ENCODE measurements around the gene MAFB.

The MAFB gene

DNA sequence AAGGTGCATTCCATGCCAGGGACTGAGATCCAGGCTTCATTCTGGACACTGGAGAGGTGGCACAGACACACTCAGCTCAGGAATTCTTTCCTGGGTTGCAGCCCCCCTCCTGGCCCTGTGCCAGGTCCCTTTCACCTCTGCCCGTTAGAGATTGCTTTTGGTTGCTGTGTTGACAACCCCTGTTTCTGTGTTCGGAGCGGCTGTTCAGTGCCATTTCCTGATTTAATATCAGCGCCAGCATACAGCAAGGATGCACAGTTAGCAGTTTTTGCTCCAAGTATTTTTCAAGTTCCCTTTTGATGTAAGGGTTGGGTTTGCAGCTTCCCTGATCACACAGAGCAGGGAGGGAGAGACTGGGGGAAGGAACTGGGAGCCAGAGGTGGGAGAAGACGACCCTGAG lies 8.5 kb upstream of the MAFB start:
- Histone ChIP-seq H3K4me1 (ENCODE audit: control insufficient read depth, insufficient read depth, low read length) (no peaks in the 10 kb centered on the region), H3K27me3 (ENCODE audit: control insufficient read depth, insufficient read depth, low read length) (peaks cover 6% of the 10 kb centered on the region), H3K9ac (ENCODE audit: low read length) (no peak overlapping the region), H3K27ac (ENCODE audit: low read depth, low read length) (no peak overlapping the region), H3K36me3 (ENCODE audit: control insufficient read depth, insufficient read depth, low read length) (no peaks in the 10 kb centered on the region), H3K4me3 (ENCODE audit: low read length) (no peak overlapping the region)

DNA sequence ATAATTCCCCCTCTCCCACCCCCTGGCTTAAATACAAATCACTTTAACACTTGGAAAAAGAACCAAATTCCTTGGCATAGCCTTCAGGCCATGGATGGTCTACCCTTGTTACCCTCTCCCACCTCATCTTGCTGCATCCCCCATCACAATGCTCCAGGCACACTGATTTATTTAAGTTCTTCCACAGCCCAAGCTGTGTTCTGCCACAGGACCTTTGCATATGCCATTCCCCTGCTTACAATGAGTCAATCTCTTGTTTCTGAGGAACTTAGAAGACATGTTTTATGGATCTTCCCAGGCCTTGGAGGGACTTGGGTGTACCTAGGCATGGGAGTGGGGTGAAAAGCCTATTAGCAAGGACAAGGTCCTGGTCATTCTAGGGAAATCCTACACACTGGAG lies 6.2 kb upstream of the MAFB start:
- H3K27ac ChIP-seq (ENCODE audit: low read depth, low read length) = no peak overlapping the region
- H3K36me3 ChIP-seq (ENCODE audit: control insufficient read depth, insufficient read depth, low read length) = no peaks in the 10 kb centered on the region
- no peak overlapping the region for H3K4me3 ChIP-seq (ENCODE audit: low read length)
- H3K4me1 ChIP-seq (ENCODE audit: control insufficient read depth, insufficient read depth, low read length) = peaks cover 2% of the 10 kb centered on the region
- peaks cover 29% of the 10 kb centered on the region for H3K27me3 ChIP-seq (ENCODE audit: control insufficient read depth, insufficient read depth, low read length)
- H3K9ac ChIP-seq (ENCODE audit: low read length) = no peak overlapping the region

- Histone ChIP-seq H3K9ac (ENCODE audit: low read length) (no peak overlapping the region), H3K36me3 (ENCODE audit: control insufficient read depth, insufficient read depth, low read length) (no peaks in the 10 kb centered on the region), H3K4me1 (ENCODE audit: control insufficient read depth, insufficient read depth, low read length) (peaks cover 3% of the 10 kb centered on the region), H3K4me3 (ENCODE audit: low read length) (no peak overlapping the region), H3K27ac (ENCODE audit: low read depth, low read length) (no peak overlapping the region), H3K27me3 (ENCODE audit: control insufficient read depth, insufficient read depth, low read length) (peaks cover 30% of the 10 kb centered on the region)
These were observed 5.2 kb upstream of the MAFB start for GRCh38 chr20:40694246-40694645.

GRCh38 chr20:40692240-40693011 lies 3.4 kb upstream of the MAFB start:
- Histone ChIP-seq H3K27me3 (ENCODE audit: control insufficient read depth, insufficient read depth, low read length) (peaks cover 36% of the 10 kb centered on the region), H3K4me1 (ENCODE audit: control insufficient read depth, insufficient read depth, low read length) (peaks cover 3% of the 10 kb centered on the region), H3K4me3 (ENCODE audit: low read length) (no peak overlapping the region), H3K27ac (ENCODE audit: low read depth, low read length) (no peak overlapping the region), H3K9ac (ENCODE audit: low read length) (no peak overlapping the region), H3K36me3 (ENCODE audit: control insufficient read depth, insufficient read depth, low read length) (no peaks in the 10 kb centered on the region)

GRCh38 chr20:40691566-40692239 lies 2.7 kb upstream of the MAFB start:
- Histone ChIP-seq H3K36me3 (ENCODE audit: control insufficient read depth, insufficient read depth, low read length) (no peaks in the 10 kb centered on the region), H3K9ac (ENCODE audit: low read length) (no peak overlapping the region), H3K27me3 (ENCODE audit: control insufficient read depth, insufficient read depth, low read length) (peaks cover 36% of the 10 kb centered on the region), H3K27ac (ENCODE audit: low read depth, low read length) (no peak overlapping the region), H3K4me3 (ENCODE audit: low read length) (no peak overlapping the region), H3K4me1 (ENCODE audit: control insufficient read depth, insufficient read depth, low read length) (peaks cover 3% of the 10 kb centered on the region)

- Histone ChIP-seq H3K27me3 (ENCODE audit: control insufficient read depth, insufficient read depth, low read length) (peaks cover 36% of the 10 kb centered on the region), H3K9ac (ENCODE audit: low read length) (no peak overlapping the region), H3K4me1 (ENCODE audit: control insufficient read depth, insufficient read depth, low read length) (peaks cover 5% of the 10 kb centered on the region), H3K36me3 (ENCODE audit: control insufficient read depth, insufficient read depth, low read length) (no peaks in the 10 kb centered on the region), H3K27ac (ENCODE audit: low read depth, low read length) (no peak overlapping the region), H3K4me3 (ENCODE audit: low read length) (no peak overlapping the region)
These were observed 2.0 kb upstream of the MAFB start for GRCh38 chr20:40690836-40691565.

DNA sequence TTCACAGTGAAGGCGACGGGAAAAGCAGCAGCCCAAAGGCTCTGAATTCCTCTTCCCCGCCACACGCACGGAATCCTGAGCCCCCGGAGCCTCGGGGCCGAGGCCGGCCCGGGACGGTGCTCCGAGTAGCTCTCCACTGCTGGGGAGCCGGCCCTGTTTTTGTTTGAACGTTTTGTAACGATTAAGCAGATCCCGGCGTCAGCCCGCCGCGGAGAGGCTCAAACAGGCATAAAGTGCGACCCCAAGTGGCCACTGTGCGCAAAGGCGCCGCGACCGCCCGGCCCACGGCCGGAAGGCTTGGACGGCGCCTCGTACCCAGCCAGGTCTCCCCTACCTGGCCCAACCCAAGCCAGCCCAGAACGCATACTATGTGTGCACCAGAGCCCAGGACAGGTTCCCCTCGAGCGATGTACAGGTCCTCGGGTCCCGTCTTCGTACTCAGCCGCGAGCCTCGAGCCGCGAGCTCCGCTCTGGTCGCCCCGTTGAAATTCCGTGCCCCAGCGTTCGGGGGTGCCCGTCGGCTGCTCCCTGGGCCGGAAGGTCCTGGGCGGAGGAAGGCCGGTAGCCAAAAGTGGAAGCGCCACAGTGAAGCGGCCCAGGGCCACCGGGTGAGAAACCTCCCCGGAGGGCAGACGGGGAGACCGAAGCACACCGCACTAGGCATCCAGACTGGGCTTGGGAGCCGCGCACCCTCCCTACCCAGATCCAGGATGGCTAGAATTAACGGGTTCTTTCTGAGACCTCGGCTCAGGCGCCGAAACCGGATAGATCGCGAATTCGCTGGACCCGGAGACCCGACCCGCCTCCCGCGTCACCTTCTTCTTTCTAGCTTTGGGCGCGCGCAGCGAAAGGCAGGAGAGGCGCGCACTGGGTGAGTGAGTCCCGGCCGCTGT lies 1.2 kb upstream of the MAFB start:
- Histone ChIP-seq H3K9ac (ENCODE audit: low read length) (peak overlapping the region; percentile 78), H3K36me3 (ENCODE audit: control insufficient read depth, insufficient read depth, low read length) (no peaks in the 10 kb centered on the region), H3K4me3 (ENCODE audit: low read length) (peak overlapping the region; percentile 74), H3K27ac (ENCODE audit: low read depth, low read length) (peak overlapping the region; percentile 95), H3K27me3 (ENCODE audit: control insufficient read depth, insufficient read depth, low read length) (peaks cover 36% of the 10 kb centered on the region), H3K4me1 (ENCODE audit: control insufficient read depth, insufficient read depth, low read length) (peaks cover 5% of the 10 kb centered on the region)

DNA sequence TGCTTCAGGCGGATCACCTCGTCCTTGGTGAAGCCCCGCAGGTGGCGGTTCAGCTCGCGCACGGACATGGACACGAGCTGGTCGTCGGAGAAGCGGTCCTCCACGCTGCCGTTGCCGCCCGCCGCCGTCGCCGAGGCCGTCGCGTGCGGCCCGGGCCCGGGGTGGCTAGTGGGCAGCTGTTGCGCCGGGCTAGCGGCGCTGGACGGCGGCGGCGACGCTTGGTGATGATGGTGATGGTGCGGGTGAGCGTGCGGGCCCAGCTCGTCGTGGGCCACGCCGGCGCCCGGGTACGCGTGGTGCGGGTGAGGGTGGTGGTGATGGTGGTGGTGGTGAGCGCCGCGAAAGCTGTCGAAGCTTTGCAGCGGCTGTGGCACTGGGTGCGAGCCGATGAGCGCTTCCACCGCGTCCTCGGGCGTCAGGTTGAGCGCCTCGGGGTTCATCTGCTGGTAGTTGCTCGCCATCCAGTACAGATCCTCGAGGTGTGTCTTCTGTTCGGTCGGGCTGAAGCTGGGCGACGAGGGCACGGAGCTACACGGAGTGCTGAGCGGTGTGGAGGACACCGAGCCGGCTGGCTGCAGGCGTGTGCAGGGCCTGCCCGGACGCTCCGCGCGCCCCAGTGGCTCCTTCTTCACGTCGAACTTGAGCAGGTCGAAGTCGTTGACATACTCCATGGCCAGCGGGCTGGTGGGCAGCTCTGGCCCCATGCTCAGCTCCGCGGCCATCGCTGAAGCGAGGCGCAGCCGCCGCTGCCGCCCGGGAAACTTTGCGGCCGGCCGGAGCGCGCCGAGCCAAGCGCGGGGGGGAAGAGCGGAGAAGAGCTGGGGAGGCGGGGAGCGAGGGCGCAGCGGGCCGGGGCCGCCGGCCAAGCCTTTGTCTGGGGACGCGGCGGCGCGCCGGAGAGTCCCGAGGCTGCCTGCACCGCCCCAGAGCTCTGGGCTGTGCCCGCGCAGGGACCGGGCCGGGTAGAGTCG lies 622 bp downstream of the MAFB start:
- Histone ChIP-seq H3K27me3 (ENCODE audit: control insufficient read depth, insufficient read depth, low read length) (peaks cover 36% of the 10 kb centered on the region), H3K9ac (ENCODE audit: low read length) (peak overlapping the region; percentile 35), H3K36me3 (ENCODE audit: control insufficient read depth, insufficient read depth, low read length) (no peaks in the 10 kb centered on the region), H3K27ac (ENCODE audit: low read depth, low read length) (peak overlapping the region; percentile 95), H3K4me3 (ENCODE audit: low read length) (peak overlapping the region; percentile 79), H3K4me1 (ENCODE audit: control insufficient read depth, insufficient read depth, low read length) (peaks cover 5% of the 10 kb centered on the region)

DNA sequence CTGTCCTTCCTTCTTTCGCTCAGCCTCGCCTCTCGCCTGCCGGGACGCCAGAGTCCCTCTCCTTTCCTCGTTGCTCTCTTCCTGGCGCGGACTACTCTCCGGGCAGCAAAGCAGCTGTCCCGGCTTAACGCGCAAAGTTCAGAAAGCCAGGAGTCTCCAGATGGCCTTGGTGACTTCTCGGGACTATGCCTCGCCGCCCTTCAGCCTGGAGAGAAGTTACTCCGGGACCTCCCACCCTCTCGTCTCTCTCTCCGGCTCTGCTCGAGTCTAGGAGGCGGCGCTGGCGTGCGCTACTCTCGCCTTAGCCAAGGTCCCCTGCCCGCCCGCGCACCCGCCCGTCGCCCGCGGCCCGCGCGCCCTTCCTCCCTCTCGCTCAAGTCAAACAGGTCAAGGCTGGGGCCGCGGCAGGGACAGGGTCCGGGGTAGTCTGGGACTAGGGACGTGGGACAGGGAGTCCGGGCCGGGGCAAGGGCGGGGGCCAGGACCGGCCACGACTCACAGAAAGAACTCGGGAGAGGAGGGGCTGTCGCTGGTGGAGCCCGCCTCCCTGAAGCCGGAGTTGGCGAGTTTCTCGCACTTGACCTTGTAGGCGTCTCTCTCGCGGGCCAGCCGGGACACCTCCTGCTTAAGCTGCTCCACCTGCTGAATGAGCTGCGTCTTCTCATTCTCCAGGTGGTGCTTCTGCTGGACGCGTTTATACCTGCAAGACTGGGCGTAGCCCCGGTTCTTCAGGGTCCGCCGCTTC lies 1.5 kb downstream of the MAFB start:
- H3K4me3 ChIP-seq (ENCODE audit: low read length) = peak overlapping the region; percentile 79
- no peaks in the 10 kb centered on the region for H3K36me3 ChIP-seq (ENCODE audit: control insufficient read depth, insufficient read depth, low read length)
- H3K4me1 ChIP-seq (ENCODE audit: control insufficient read depth, insufficient read depth, low read length) = peaks cover 5% of the 10 kb centered on the region
- peaks cover 30% of the 10 kb centered on the region for H3K27me3 ChIP-seq (ENCODE audit: control insufficient read depth, insufficient read depth, low read length)
- no peak overlapping the region for H3K9ac ChIP-seq (ENCODE audit: low read length)
- H3K27ac ChIP-seq (ENCODE audit: low read depth, low read length) = peak overlapping the region; percentile 12

- Histone ChIP-seq H3K9ac (ENCODE audit: low read length) (no peak overlapping the region), H3K27me3 (ENCODE audit: control insufficient read depth, insufficient read depth, low read length) (peaks cover 27% of the 10 kb centered on the region), H3K36me3 (ENCODE audit: control insufficient read depth, insufficient read depth, low read length) (no peaks in the 10 kb centered on the region), H3K27ac (ENCODE audit: low read depth, low read length) (no peak overlapping the region), H3K4me1 (ENCODE audit: control insufficient read depth, insufficient read depth, low read length) (peaks cover 5% of the 10 kb centered on the region), H3K4me3 (ENCODE audit: low read length) (peak overlapping the region; percentile 79)
These were observed 2.1 kb downstream of the MAFB start for GRCh38 chr20:40686893-40687292.

All from rectal smooth muscle tissue (tissue), 1 donor.